HG03432 (cell line): ENCODE data around the gene INPP4B.
"Not testable (repeated sequence)": the region's sequence is repeated elsewhere in the genome, so short reads cannot be mapped to it uniquely, and the experiment has no call there.

Experiments used
- ATAC-seq: cut with Tn5 transposase; IDR thresholded peaks from one replicate; pipeline ENCODE4 v1.9.1; 2021; ENCODE audit warnings: mild to moderate bottlenecking, moderate library complexity; ENCODE audit not compliant: unreplicated experiment

The INPP4B gene

DNA sequence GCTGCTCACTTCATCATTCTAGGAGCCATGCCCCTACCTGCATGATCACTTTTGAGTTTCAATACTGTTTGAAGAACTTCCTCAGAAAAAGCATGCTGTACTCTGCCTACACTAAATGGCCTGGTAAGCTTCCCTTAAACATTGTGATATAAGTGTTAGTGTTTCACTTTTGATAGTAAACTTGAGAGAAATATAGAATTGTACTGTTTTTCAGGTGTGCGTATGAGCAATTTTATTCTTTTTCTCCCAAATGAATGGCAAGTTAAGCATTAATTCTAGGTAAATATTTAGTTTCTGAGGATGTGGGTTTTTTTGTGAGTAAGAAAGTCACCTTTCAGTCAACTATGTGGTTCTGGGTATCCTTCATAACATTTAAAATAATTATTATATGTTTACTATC is 725.2 kb downstream of the INPP4B start:
- no peak for ATAC-seq

GRCh38 chr4:142112451-142112850 is 733.6 kb downstream of the INPP4B start:
- ATAC-seq = no peak

- ATAC-seq = no peak
These were observed 736.0 kb downstream of the INPP4B start for GRCh38 chr4:142110136-142110535.

GRCh38 chr4:142104041-142104440 is 742.1 kb downstream of the INPP4B start:
- ATAC-seq = no peak

GRCh38 chr4:142101401-142101800 is 744.7 kb downstream of the INPP4B start:
- ATAC-seq = no peak

GRCh38 chr4:142100941-142101340 is 745.2 kb downstream of the INPP4B start:
- no peak for ATAC-seq

DNA sequence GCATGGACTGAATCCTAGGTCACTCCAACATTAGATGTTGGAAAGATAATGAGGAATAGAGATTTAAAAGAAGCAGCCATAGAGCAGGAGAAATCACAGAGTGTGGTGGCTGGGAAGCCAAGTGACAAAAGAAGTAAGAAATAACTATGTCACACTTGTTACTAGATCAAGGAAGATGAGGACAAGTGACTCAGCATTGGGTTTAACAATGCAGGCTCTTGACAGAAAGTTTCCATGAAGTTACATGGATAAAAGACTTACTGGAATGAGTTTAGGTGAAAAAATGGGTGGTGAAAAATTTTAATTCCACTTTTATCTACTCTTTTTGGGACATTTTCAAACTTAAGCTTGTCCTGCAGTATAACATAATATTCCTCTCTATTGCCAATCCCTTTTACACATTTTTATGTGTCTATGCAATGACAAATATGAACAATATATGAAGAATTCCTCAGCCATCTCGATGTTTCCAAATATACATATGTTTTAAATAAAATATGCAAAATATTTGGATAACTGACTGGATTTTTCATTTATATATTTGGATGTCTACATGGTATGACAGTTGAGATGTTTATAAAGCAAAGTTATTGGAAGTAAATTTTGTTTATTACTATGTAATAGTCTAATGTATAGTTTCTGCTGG is 747.1 kb downstream of the INPP4B start:
- no peak for ATAC-seq

- no peak for ATAC-seq
These were observed 747.7 kb downstream of the INPP4B start for GRCh38 chr4:142098380-142098779.

- no peak for ATAC-seq
These were observed 749.1 kb downstream of the INPP4B start for GRCh38 chr4:142097015-142097414.

DNA sequence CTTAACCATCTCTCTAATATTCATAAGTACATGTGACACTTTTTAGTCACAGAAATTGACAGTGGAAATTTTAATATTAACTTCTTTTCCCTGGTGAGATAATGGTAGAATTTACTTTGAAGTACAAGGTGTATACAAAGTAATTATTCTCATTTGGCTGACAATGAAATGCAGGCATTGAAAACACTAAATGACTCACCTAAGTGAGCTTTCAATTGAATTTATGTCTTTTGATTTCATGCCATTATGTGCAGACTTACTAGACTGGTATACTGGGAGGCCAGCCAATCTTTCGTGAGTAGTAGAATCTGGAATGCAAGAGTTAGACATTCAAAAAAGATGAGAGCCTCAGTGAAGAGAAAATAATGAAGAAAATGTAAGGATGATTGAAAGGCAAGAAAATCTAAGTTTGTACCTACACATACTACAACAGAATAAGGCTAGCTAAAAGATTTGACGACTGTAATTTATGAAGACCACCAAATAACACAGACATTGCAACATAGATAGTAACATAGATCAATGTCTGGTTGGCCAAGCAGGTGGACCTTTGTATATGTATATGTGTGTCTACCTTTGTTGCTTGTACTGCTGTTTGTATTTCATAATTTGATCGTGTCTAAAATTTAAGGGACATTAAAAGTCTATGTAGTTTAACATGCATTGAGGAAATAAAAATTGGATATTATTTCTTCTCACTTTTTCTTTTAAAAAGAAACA is 750.1 kb downstream of the INPP4B start:
- ATAC-seq = no peak

- ATAC-seq = no peak
These were observed 753.2 kb downstream of the INPP4B start for GRCh38 chr4:142092941-142093340.

DNA sequence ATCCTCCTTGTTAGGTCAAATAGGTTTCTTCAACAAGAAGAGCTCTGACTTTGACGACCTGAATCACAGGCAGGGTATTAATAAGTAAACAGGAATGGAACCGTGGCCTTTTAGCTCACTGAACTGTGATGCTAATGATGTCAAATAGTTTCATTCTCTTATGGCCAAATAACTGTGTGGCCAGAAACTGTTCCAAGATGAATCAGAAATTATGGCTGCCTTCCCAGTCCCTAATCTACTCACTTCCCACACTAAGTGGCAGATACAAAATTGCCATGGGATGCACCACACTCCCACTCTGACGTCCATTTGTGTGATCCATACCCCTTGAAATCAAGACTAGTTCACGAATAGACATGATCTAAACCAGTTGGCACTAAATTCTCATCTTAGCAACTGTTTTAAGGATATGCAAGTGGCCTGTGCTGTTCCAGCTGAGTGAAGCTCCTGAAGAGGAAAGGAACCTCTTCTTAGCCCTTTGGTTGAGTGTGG is 754.4 kb downstream of the INPP4B start:
- no peak for ATAC-seq

- ATAC-seq = no peak
These were observed 755.0 kb downstream of the INPP4B start for GRCh38 chr4:142091085-142091513.

GRCh38 chr4:142088906-142089305 is 757.2 kb downstream of the INPP4B start:
- ATAC-seq = no peak

- ATAC-seq = no peak
These were observed 760.4 kb downstream of the INPP4B start for GRCh38 chr4:142085513-142086292.

- ATAC-seq = no peak
These were observed 762.8 kb downstream of the INPP4B start for GRCh38 chr4:142083264-142083663.

DNA sequence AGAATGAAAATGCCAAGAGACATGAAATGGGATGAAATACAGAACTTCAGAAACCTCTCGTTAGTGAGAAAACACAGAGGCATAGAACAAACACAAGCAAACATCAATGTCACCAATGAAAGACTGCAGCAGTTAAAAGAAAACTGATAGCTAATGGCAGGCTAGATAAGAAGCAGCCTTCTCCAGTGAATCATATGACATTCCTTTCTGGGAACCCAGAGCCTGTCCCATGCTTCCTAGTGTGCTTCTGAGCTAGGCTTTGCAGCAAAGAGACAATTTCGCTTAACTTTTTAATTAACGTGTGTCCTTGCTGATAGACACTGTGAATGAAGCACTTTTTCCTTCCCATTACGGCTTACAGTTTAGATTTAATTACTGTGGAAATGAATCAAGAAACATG is 765.1 kb downstream of the INPP4B start:
- ATAC-seq = no peak

- ATAC-seq = no peak
These were observed 766.1 kb downstream of the INPP4B start for GRCh38 chr4:142079959-142080358.

DNA sequence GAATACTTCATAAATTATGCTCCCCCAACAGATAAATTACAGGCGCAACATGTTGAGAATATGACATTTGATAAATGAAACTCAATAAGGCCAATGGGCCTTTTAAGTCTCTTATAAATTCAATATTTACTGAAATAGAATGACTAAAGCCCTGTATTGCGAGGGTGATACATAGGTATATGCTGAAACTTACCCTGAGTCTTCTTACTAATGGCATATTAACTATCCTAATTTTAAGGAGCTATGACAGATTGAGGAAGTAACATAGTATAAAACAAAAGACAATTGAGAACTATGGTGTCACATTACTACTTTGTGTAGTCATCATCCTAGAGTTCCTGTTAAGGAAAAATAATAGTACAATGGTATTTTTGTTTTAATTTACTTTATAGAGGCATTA is 769.1 kb downstream of the INPP4B start:
- ATAC-seq = no peak

DNA sequence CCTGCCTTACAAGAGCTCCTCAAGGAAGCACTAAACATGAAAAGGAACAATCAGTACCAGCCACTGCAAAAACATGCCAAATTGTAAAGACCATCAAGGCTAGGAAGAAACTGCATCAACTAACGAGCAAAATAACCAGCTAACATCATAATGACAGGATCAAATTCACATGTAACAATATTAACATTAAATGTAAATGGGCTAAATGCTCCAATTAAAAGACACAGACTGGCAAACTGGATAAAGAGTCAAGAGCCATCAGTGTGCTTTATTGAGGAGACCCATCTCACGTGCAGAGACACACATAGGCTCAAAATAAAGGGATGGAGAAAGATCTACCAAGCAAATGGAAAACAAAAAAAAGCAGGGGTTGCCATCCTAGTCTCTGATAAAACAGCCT is 777.8 kb downstream of the INPP4B start:
- not testable (repeated sequence) for ATAC-seq

DNA sequence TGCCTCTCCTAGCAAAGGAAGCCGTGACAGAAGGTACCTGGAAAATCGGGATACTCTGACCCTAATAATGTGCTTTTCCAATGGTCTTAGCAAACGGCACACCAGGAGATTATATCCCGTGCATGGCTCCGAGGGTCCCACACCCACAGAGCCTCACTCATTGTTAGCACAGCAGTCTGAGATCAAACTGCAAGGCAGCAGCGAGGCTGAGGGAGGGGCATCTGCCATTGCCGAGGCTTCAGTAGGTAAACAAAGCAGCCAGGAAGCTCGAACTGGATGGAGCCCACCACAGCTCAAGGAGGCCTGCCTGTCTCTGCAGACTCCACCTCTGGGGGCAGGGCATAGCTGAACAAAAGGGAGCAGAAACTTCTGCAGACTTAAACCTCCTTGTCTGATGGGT is 779.5 kb downstream of the INPP4B start:
- ATAC-seq = not testable (repeated sequence)
